ENCODE data around the gene TRIM34. TPM values are rescaled to one million over a fixed set of nuclear protein-coding genes. Genes with fewer than 3 reads are reported as not detected.

TRIM34 gene
- polyA plus RNA-seq, 1 donor from 2014 or later: not detected

GRCh38 chr11:5603326-5603725 is 21.5 kb upstream of the TRIM34 start:
- Histone ChIP-seq H3F3A (ENCODE audit: insufficient read depth, low read length, poor library complexity, severe bottlenecking) (no peaks in the 10 kb centered on the region), H3K4me2 (ENCODE audit: low read length) (no peak overlapping the region), H3K27ac (ENCODE audit: low read length) (no peak overlapping the region), H3K27me3 (ENCODE audit: insufficient read depth, low read depth, low read length) (no peaks in the 10 kb centered on the region), H3K36me3 (ENCODE audit: insufficient read depth, low read length) (no peaks in the 10 kb centered on the region), H3K9me2 (ENCODE audit: insufficient read depth, low read length) (no peaks in the 10 kb centered on the region), H3K4me3 (ENCODE audit: low read length) (no peak overlapping the region), H4K20me1 (ENCODE audit: insufficient read depth) (no peaks in the 10 kb centered on the region), H3K79me2 (replicated peaks; ENCODE audit: insufficient read depth, low read length) (no peaks in the 10 kb centered on the region), H2AFZ (ENCODE audit: low read depth, low read length) (no peak overlapping the region), H3K9me3 (ENCODE audit: low read length) (no peaks in the 10 kb centered on the region), H3K9ac (ENCODE audit: low read length) (no peak overlapping the region)
- no peak for TF ChIP-seq EZH2 (IDR thresholded peaks at IDR 0.05; ENCODE audit: borderline replicate concordance, insufficient read depth, low read length, poor library complexity, severe bottlenecking)
- no peak for TF ChIP-seq TAF1 (IDR thresholded peaks at IDR 0.05; ENCODE audit: low read depth)
- TF ChIP-seq REST (IDR thresholded peaks at IDR 0.05; ENCODE audit: borderline replicate concordance): no peak
- no peak for TF ChIP-seq CTCF (IDR thresholded peaks at IDR 0.05; ENCODE audit: poor library complexity, severe bottlenecking)
- TF ChIP-seq SMC3 (conservative IDR thresholded peaks at IDR 0.05; ENCODE audit: poor library complexity): no peak
- no peak for TF ChIP-seq POLR2AphosphoS5 (IDR thresholded peaks at IDR 0.05)
- TF ChIP-seq EP300 (conservative IDR thresholded peaks at IDR 0.05; ENCODE audit: poor library complexity, severe bottlenecking): no peak
- TF ChIP-seq MXI1 (conservative IDR thresholded peaks at IDR 0.05; ENCODE audit: poor library complexity, severe bottlenecking): no peak
- no peak for TF ChIP-seq RAD21 (conservative IDR thresholded peaks at IDR 0.05)

GRCh38 chr11:5604896-5605295 is 19.9 kb upstream of the TRIM34 start:
- H3K79me2 ChIP-seq (replicated peaks; ENCODE audit: insufficient read depth, low read length): no peaks in the 10 kb centered on the region
- no peak overlapping the region for H3K4me2 ChIP-seq (ENCODE audit: low read length)
- H3K9me3 ChIP-seq (ENCODE audit: low read length): no peaks in the 10 kb centered on the region
- H3K27me3 ChIP-seq (ENCODE audit: insufficient read depth, low read depth, low read length): no peaks in the 10 kb centered on the region
- H3K27ac ChIP-seq (ENCODE audit: low read length): no peak overlapping the region
- no peaks in the 10 kb centered on the region for H4K20me1 ChIP-seq (ENCODE audit: insufficient read depth)
- TF ChIP-seq RAD21 (conservative IDR thresholded peaks at IDR 0.05) (no peak), MXI1 (conservative IDR thresholded peaks at IDR 0.05; ENCODE audit: poor library complexity, severe bottlenecking) (no peak), CTCF (IDR thresholded peaks at IDR 0.05; ENCODE audit: poor library complexity, severe bottlenecking) (no peak), TAF1 (IDR thresholded peaks at IDR 0.05; ENCODE audit: low read depth) (no peak), SMC3 (conservative IDR thresholded peaks at IDR 0.05; ENCODE audit: poor library complexity) (no peak), POLR2AphosphoS5 (IDR thresholded peaks at IDR 0.05) (no peak), REST (IDR thresholded peaks at IDR 0.05; ENCODE audit: borderline replicate concordance) (no peak), EP300 (conservative IDR thresholded peaks at IDR 0.05; ENCODE audit: poor library complexity, severe bottlenecking) (no peak), EZH2 (IDR thresholded peaks at IDR 0.05; ENCODE audit: borderline replicate concordance, insufficient read depth, low read length, poor library complexity, severe bottlenecking) (no peak)
- no peaks in the 10 kb centered on the region for H3K9me2 ChIP-seq (ENCODE audit: insufficient read depth, low read length)
- no peak overlapping the region for H2AFZ ChIP-seq (ENCODE audit: low read depth, low read length)
- no peaks in the 10 kb centered on the region for H3K36me3 ChIP-seq (ENCODE audit: insufficient read depth, low read length)
- no peak overlapping the region for H3K9ac ChIP-seq (ENCODE audit: low read length)
- H3K4me3 ChIP-seq (ENCODE audit: low read length): no peak overlapping the region
- H3F3A ChIP-seq (ENCODE audit: insufficient read depth, low read length, poor library complexity, severe bottlenecking): no peaks in the 10 kb centered on the region

All from neural cell (in vitro differentiated cells).